Measurements from ENCODE around the gene RUSF1.

Gene RUSF1

DNA sequence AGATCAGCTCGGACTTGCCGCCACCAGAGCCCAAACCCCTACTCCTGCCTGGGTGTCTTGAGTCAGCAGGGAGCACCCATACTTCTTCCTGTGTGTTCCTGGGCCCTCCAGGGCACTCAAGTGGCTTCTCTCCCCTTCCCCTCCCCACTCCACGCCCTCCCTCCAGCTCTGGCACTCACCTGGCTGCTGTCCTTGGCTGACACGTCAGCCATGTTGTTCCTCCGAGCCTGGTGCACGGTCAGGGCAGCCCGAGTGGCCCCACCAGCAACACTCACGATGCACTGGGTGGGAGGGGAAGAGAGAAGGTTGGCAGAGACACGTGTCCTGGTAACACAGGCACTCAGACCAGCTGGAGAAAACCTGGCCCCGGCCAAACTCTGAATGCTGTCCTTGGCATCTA lies 11.5 kb downstream of the RUSF1 start:
- DNase-seq (ENCODE audit: low spot score): no peak
- no peak for TF ChIP-seq CTCF (IDR thresholded peaks at IDR 0.05; ENCODE audit: borderline replicate concordance, control extremely low read depth, extremely low read depth, insufficient read depth, missing control alignments)
- in situ Hi-C loops (cut with MboI; ENCODE audit: low sequenced_read_pairs, unreplicated experiment): no loop called here

- TF ChIP-seq CTCF (IDR thresholded peaks at IDR 0.05; ENCODE audit: borderline replicate concordance, control extremely low read depth, extremely low read depth, insufficient read depth, missing control alignments): no peak
- in situ Hi-C loops (cut with MboI; ENCODE audit: low sequenced_read_pairs, unreplicated experiment): no loop called here
- no peak for DNase-seq (ENCODE audit: low spot score)
Observed at GRCh38 chr16:31493506-31494125, 14.6 kb downstream of the RUSF1 start.

GRCh38 chr16:31491778-31492418 lies 16.3 kb downstream of the RUSF1 start:
- in situ Hi-C loops (cut with MboI; ENCODE audit: low sequenced_read_pairs, unreplicated experiment): no loop called here
- no peak for TF ChIP-seq CTCF (IDR thresholded peaks at IDR 0.05; ENCODE audit: borderline replicate concordance, control extremely low read depth, extremely low read depth, insufficient read depth, missing control alignments)
- DNase-seq (ENCODE audit: low spot score): no peak

DNA sequence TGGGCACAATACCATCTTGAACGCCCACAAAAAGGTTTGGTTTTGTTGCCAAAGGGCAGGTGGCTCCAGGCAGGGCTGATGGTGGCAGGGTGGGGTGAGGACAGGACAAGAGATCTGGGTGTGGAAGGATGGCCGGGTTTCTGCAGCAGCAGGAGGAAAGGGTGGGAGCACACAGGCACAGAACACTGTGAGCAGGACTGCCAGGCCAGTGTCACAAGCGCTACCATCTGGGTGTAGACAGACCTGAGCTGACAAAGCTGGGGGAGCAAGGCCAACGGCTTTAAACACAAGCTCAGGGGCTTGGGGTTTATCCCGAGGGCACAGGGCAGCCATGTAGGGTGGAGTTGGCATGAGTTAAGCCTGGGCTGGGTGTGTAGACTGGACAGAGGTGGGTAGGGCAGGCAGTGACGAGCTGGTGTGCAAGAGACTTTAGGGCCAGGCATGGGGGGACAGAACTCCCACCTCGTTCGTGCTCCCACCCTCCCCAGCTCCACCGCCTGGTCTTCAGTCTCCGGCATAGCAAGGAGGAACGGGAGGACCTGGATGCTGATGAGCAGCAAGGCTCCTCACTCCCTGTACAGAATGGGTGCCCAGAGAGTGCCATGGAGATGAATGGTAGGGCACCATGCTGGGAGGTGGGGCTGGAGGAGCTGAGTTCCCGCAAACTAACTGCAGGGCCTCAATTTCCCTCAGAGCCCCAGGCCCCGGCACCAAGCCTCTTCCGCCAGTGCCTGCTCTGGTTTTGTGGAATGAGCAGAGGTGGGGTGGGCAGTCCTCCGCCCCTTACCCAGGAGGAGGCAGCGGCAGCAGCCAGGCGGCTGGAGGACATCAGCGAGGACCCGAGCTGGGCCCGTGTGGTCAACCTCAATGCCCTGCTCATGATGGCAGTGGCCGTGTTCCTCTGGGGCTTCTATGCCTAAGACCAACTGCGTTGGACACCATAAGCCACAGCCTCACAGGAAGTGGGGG lies 18.3 kb downstream of the RUSF1 start:
- DNase-seq (ENCODE audit: low spot score): no peak
- in situ Hi-C loops (cut with MboI; ENCODE audit: low sequenced_read_pairs, unreplicated experiment): no loop called here
- no peak for TF ChIP-seq CTCF (IDR thresholded peaks at IDR 0.05; ENCODE audit: borderline replicate concordance, control extremely low read depth, extremely low read depth, insufficient read depth, missing control alignments)

DNA sequence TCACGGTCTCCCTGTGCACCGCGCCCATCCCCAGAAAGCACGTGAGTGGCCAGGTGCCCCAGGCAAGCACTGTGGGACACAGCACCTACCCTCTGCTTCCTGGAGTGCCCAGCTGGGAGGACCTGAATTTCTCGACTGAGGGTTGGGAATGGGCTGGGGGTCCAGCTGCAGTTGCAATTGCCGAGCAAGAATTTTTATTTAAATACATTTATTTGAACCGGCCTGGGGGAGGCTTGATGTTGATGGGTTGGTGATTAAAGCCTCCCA lies 19.0 kb downstream of the RUSF1 start:
- DNase-seq (ENCODE audit: low spot score): no peak
- no peak for TF ChIP-seq CTCF (IDR thresholded peaks at IDR 0.05; ENCODE audit: borderline replicate concordance, control extremely low read depth, extremely low read depth, insufficient read depth, missing control alignments)
- in situ Hi-C loops (cut with MboI; ENCODE audit: low sequenced_read_pairs, unreplicated experiment): no loop called here

- DNase-seq (ENCODE audit: low spot score): no peak
- no peak for TF ChIP-seq CTCF (IDR thresholded peaks at IDR 0.05; ENCODE audit: borderline replicate concordance, control extremely low read depth, extremely low read depth, insufficient read depth, missing control alignments)
- in situ Hi-C loops (cut with MboI; ENCODE audit: low sequenced_read_pairs, unreplicated experiment): no loop called here
Observed at GRCh38 chr16:31488468-31489297, 19.5 kb downstream of the RUSF1 start.
